SK-N-SH treated with all-trans-retinoic acid at 6 μM for 48 hours (cell line): ENCODE results near the gene HMGCR.

Experiments
- GLIS3 ChIP-seq: fragments of 250-450 bp; sonication (Bioruptor Pico); IDR thresholded peaks from 2 replicates; pipeline ENCODE4 v1.5.0; 2020; ENCODE audit warnings: mild to moderate bottlenecking, moderate library complexity
- ISL1 ChIP-seq: fragments of 250-450 bp; sonication (Bioruptor Pico); IDR thresholded peaks from 2 replicates; pipeline ENCODE4 v2.1.2; 2022; ENCODE audit warnings: mild to moderate bottlenecking, moderate library complexity
- PATZ1 ChIP-seq: fragments of 250-450 bp; sonication (Bioruptor Pico); IDR thresholded peaks from 2 replicates; pipeline ENCODE4 v1.8.0; 2020; ENCODE audit warnings: mild to moderate bottlenecking, moderate library complexity, borderline replicate concordance
- TSHZ2 ChIP-seq: fragments of 250-450 bp; sonication (Bioruptor Pico); IDR thresholded peaks from 2 replicates; pipeline ENCODE4 v1.5.0; 2020; ENCODE audit warnings: mild to moderate bottlenecking, moderate library complexity
- ZC3H10 ChIP-seq: fragments of 250-450 bp; sonication (Bioruptor Pico); IDR thresholded peaks from 2 replicates; pipeline ENCODE4 v1.5.1; 2021; ENCODE audit warnings: mild to moderate bottlenecking, moderate library complexity
- ZFP3 ChIP-seq: fragments of 250-450 bp; sonication (Bioruptor Pico); IDR thresholded peaks from 2 replicates; pipeline ENCODE4 v1.5.0; 2020; ENCODE audit warnings: mild to moderate bottlenecking, moderate library complexity
- ZFP30 ChIP-seq: fragments of 450-650 bp; formaldehyde crosslinking; IDR thresholded peaks from 2 replicates; pipeline ENCODE4 v1.5.0; 2022; ENCODE audit warnings: mild to moderate bottlenecking, moderate library complexity

GRCh38 chr5:75324791-75325190 lies 12.2 kb upstream of the HMGCR start:
- no peak for TF ChIP-seq PATZ1
- no peak for TF ChIP-seq ZFP30 (CRISPR knock-in tag)
- TF ChIP-seq ZFP3: no peak
- no peak for TF ChIP-seq ZC3H10 (CRISPR knock-in tag)
- no peak for TF ChIP-seq GLIS3 (CRISPR knock-in tag)
- TF ChIP-seq TSHZ2 (CRISPR knock-in tag): no peak
- no peak for TF ChIP-seq ISL1 (CRISPR knock-in tag)
